ENCODE results near the gene FUT9.

DNA sequence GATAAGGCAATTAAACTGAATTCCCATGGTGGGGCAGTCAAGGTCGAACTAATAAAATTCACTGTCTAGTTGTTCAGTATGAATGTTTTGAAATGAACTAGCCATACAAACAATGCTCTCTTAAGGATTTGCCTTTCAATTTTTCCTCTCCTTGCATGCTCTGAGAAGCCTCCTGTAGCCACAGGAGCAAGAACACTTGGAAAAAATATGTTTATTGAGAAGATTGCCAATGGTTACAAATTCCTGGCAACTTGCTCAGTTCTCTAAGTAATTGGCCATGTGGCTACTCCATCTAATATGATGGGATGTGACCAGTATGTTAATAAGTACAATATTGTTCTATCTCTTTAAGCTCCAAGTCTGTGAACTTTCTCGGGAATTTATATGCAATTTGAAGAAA is 49.4 kb downstream of the FUT9 start:
- TF ChIP-seq, protein P1, sequence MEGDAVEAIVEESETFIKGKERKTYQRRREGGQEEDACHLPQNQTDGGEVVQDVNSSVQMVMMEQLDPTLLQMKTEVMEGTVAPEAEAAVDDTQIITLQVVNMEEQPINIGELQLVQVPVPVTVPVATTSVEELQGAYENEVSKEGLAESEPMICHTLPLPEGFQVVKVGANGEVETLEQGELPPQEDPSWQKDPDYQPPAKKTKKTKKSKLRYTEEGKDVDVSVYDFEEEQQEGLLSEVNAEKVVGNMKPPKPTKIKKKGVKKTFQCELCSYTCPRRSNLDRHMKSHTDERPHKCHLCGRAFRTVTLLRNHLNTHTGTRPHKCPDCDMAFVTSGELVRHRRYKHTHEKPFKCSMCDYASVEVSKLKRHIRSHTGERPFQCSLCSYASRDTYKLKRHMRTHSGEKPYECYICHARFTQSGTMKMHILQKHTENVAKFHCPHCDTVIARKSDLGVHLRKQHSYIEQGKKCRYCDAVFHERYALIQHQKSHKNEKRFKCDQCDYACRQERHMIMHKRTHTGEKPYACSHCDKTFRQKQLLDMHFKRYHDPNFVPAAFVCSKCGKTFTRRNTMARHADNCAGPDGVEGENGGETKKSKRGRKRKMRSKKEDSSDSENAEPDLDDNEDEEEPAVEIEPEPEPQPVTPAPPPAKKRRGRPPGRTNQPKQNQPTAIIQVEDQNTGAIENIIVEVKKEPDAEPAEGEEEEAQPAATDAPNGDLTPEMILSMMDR (IDR thresholded peaks at IDR 0.05), result no peak
- TF ChIP-seq POLR2A (IDR thresholded peaks at IDR 0.05), result no peak
